ENCODE measurements around the gene HEG1. TPM values are rescaled to one million over a fixed set of nuclear protein-coding genes. Genes with fewer than 3 reads are reported as not detected.
"Not testable (repeated sequence)": the region's sequence is repeated elsewhere in the genome, so short reads cannot be mapped to it uniquely, and the experiment has no call there.

HEG1 gene
- total RNA-seq, 3 donors from 2014 or later (not counting 1 experiment from before 2014, with no cell fraction given) = 52.1 to 83.5 (median 68.1) TPM

DNA sequence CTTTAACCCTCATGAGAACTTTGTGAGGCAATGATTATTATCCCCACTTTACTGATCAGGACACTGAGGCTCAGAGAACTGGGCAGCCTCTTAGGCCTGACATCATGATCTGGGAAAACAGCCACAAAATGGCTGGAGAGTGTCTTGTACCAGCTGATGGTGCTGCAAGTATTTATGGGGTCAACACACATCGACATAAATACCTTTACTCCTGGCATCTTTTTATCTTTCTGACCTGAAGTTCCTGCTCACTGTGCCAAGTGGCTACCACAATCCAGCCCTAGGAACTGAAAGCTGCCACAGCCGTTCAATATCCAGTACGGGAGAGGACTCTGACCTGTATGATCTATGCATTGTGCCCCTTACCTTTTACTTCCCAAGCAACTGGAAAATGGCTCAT is 92.0 kb downstream of the HEG1 start:
- H3K4me3 ChIP-seq (ENCODE audit: low read length) = no peak overlapping the region
- Mint-ChIP-seq H3K36me3 (no peaks in the 10 kb centered on the region), H3K27ac (peak overlapping the region; percentile 5 to 19), H3K27me3 (ENCODE audit: low read depth in 2 of 2) (peaks cover 0 to 2% of the 10 kb centered on the region in 2 donors), H3K4me3 (no peak overlapping the region), H3K4me1 (peaks cover 0 to 8% of the 10 kb centered on the region in 2 donors), H3K9me3 (no peaks in the 10 kb centered on the region)
- intact Hi-C loops (cut with micrococcal nuclease) = no loop called here
- no peaks in the 10 kb centered on the region for H3K9me3 ChIP-seq (ENCODE audit: control insufficient read depth, insufficient read depth, low read length)
- no peak overlapping the region for H3K27ac ChIP-seq (ENCODE audit: low read length)
- ATAC-seq (no peak), DNase-seq (no peak)
- WGBS (ENCODE audit: insufficient coverage) = 52% methylated on average over 3 of the region's 3 CpGs
- TF ChIP-seq, protein P1, sequence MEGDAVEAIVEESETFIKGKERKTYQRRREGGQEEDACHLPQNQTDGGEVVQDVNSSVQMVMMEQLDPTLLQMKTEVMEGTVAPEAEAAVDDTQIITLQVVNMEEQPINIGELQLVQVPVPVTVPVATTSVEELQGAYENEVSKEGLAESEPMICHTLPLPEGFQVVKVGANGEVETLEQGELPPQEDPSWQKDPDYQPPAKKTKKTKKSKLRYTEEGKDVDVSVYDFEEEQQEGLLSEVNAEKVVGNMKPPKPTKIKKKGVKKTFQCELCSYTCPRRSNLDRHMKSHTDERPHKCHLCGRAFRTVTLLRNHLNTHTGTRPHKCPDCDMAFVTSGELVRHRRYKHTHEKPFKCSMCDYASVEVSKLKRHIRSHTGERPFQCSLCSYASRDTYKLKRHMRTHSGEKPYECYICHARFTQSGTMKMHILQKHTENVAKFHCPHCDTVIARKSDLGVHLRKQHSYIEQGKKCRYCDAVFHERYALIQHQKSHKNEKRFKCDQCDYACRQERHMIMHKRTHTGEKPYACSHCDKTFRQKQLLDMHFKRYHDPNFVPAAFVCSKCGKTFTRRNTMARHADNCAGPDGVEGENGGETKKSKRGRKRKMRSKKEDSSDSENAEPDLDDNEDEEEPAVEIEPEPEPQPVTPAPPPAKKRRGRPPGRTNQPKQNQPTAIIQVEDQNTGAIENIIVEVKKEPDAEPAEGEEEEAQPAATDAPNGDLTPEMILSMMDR (IDR thresholded peaks at IDR 0.05) = no peak
- H3K27me3 ChIP-seq (ENCODE audit: control insufficient read depth, insufficient read depth, low read length) = no peaks in the 10 kb centered on the region
- peaks cover 10% of the 10 kb centered on the region for H3K36me3 ChIP-seq (ENCODE audit: control insufficient read depth, insufficient read depth, low read length)
- H3K4me1 ChIP-seq (ENCODE audit: control insufficient read depth, insufficient read depth, low read length) = no peaks in the 10 kb centered on the region

DNA sequence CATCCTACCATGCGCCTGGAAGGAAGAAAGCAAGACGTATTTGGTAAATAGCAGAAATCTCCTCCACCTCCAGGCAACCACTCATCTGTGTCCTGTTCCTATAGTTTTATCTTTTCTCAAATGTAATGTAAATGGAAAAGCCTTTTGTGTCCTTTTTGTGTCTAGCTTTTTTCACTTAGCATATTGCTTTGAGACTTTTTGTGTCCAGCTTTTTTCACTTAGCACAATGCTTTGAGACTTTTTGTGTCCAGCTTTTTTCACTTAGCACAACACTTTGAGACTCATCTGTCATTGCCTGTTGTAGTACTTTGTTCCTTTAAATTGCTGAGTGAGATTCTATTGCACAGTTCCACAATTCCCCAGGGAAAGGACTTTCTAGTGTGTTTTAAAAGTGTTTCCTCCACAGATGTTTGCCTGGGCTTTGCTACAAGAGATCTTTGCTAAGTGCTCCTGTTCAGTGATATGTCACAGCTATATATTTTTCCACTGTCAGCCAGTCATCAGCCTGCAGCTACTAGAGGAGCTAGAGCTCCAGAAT is 93.3 kb downstream of the HEG1 start:
- H3K9me3 ChIP-seq (ENCODE audit: control insufficient read depth, insufficient read depth, low read length) = no peaks in the 10 kb centered on the region
- no peak for ATAC-seq
- no peak overlapping the region for H3K4me3 ChIP-seq (ENCODE audit: low read length)
- intact Hi-C loops (cut with micrococcal nuclease) = no loop called here
- no peaks in the 10 kb centered on the region for H3K27me3 ChIP-seq (ENCODE audit: control insufficient read depth, insufficient read depth, low read length)
- no peaks in the 10 kb centered on the region for H3K4me1 ChIP-seq (ENCODE audit: control insufficient read depth, insufficient read depth, low read length)
- H3K36me3 ChIP-seq (ENCODE audit: control insufficient read depth, insufficient read depth, low read length) = no peaks in the 10 kb centered on the region
- WGBS (ENCODE audit: insufficient coverage) = 75% methylated on average over 1 of the region's 2 CpGs
- no peak overlapping the region for H3K4me3 Mint-ChIP-seq
- no peak for DNase-seq
- no peaks in the 10 kb centered on the region for H3K9me3 Mint-ChIP-seq
- H3K4me1 Mint-ChIP-seq = peaks cover 0 to 4% of the 10 kb centered on the region in 2 donors
- TF ChIP-seq, protein P1 (IDR thresholded peaks at IDR 0.05) = no peak
- H3K27ac ChIP-seq (ENCODE audit: low read length) = no peak overlapping the region
- no peaks in the 10 kb centered on the region for H3K36me3 Mint-ChIP-seq
- no peak overlapping the region for H3K27ac Mint-ChIP-seq
- H3K27me3 Mint-ChIP-seq (ENCODE audit: low read depth in 2 of 2) = peaks cover 0 to 2% of the 10 kb centered on the region in 2 donors

DNA sequence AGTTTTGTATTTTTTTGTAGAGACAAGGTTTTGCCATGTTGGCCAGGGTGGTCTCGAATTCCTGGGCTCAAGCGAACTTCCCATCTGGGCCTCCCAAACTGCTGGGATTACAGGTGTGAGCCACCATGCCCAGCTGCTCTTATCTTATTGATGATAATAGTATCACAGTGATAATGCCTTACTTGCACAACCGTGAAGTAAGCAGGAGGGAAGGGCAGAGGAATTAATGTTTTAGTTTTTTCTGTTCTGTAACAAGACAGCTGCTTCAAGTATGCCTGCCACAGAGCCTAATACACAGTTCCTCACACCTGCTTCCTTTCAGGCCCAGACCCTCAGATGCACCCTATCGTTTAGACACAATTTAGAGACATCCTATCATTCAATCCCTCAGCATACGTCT is 95.1 kb downstream of the HEG1 start:
- Histone ChIP-seq H3K27me3 (ENCODE audit: control insufficient read depth, insufficient read depth, low read length) (no peaks in the 10 kb centered on the region), H3K4me3 (ENCODE audit: low read length) (no peak overlapping the region), H3K4me1 (ENCODE audit: control insufficient read depth, insufficient read depth, low read length) (no peaks in the 10 kb centered on the region), H3K36me3 (ENCODE audit: control insufficient read depth, insufficient read depth, low read length) (no peaks in the 10 kb centered on the region), H3K9me3 (ENCODE audit: control insufficient read depth, insufficient read depth, low read length) (no peaks in the 10 kb centered on the region), H3K27ac (ENCODE audit: low read length) (no peak overlapping the region)
- Mint-ChIP-seq H3K4me3 (no peak overlapping the region), H3K36me3 (no peaks in the 10 kb centered on the region), H3K27me3 (ENCODE audit: low read depth in 2 of 2) (peaks cover 0 to 6% of the 10 kb centered on the region in 2 donors), H3K9me3 (no peaks in the 10 kb centered on the region), H3K4me1 (no peaks in the 10 kb centered on the region), H3K27ac (no peak overlapping the region)
- TF ChIP-seq, protein P1 (IDR thresholded peaks at IDR 0.05) = no peak
- intact Hi-C loops (cut with micrococcal nuclease) = no loop called here
- ATAC-seq = no peak
- no peak for DNase-seq
- WGBS (ENCODE audit: insufficient coverage) = 46% methylated on average over 3 of the region's 5 CpGs

DNA sequence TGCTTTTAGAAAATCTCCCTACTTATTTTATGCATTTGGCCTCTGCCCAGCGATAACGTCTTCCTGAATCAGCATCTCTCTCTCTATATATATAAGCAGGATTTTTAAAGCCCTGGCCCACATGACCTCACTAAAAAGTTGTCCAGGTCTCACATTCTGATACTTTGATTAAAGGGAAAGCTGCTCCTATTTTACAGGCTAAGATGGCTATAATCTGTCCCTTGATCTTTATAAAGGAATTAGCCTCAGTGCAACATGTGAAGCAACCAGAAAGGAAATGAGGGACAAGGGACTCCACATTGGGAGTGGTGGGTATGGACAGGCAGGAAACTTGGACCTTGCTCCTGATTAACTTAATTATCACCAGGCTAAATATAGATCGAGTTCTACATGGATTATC is 95.7 kb downstream of the HEG1 start:
- intact Hi-C loops (cut with micrococcal nuclease) = no loop called here
- H3K27ac Mint-ChIP-seq = no peak overlapping the region
- TF ChIP-seq, protein P1 (IDR thresholded peaks at IDR 0.05) = no peak
- ATAC-seq (no peak), DNase-seq (no peak)
- H3K4me3 Mint-ChIP-seq = no peak overlapping the region
- H3K36me3 ChIP-seq (ENCODE audit: control insufficient read depth, insufficient read depth, low read length) = no peaks in the 10 kb centered on the region
- no peaks in the 10 kb centered on the region for H3K36me3 Mint-ChIP-seq
- H3K27ac ChIP-seq (ENCODE audit: low read length) = no peak overlapping the region
- no peaks in the 10 kb centered on the region for H3K4me1 Mint-ChIP-seq
- H3K4me3 ChIP-seq (ENCODE audit: low read length) = no peak overlapping the region
- H3K9me3 ChIP-seq (ENCODE audit: control insufficient read depth, insufficient read depth, low read length) = no peaks in the 10 kb centered on the region
- peaks cover 4 to 8% of the 10 kb centered on the region in 2 donors for H3K27me3 Mint-ChIP-seq (ENCODE audit: low read depth in 2 of 2)
- H3K27me3 ChIP-seq (ENCODE audit: control insufficient read depth, insufficient read depth, low read length) = no peaks in the 10 kb centered on the region
- no peaks in the 10 kb centered on the region for H3K9me3 Mint-ChIP-seq
- no peaks in the 10 kb centered on the region for H3K4me1 ChIP-seq (ENCODE audit: control insufficient read depth, insufficient read depth, low read length)
- whole genome bisulfite sequencing (ENCODE audit: insufficient coverage) = 100% methylated on average over 2 of the region's 3 CpGs

DNA sequence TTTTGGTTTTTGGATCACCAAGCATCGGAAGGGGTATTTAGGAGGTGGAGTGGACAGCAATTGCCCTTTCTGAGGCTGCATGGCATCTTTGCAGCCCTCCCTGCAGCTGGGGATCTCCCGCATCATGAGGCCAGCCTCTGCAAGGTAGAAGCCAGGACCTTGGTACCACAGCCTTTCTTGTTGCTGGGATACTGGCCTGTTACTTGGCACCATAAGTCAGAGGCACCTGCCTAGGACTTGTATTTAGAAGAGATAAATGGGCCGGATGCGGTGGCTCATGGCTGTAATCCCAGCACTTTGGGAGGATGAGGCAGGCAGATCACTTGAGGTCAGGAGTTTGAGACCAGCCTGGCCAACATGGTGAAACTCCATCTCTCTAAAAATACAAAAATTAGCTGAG is 97.8 kb downstream of the HEG1 start:
- ATAC-seq; H3K27me3 ChIP-seq (ENCODE audit: control insufficient read depth, insufficient read depth, low read length); H3K36me3 Mint-ChIP-seq; DNase-seq; H3K27ac Mint-ChIP-seq; H3K4me3 Mint-ChIP-seq; intact Hi-C loops (cut with micrococcal nuclease); H3K9me3 Mint-ChIP-seq; H3K36me3 ChIP-seq (ENCODE audit: control insufficient read depth, insufficient read depth, low read length); H3K4me3 ChIP-seq (ENCODE audit: low read length); H3K9me3 ChIP-seq (ENCODE audit: control insufficient read depth, insufficient read depth, low read length); H3K27ac ChIP-seq (ENCODE audit: low read length); H3K4me1 Mint-ChIP-seq; H3K4me1 ChIP-seq (ENCODE audit: control insufficient read depth, insufficient read depth, low read length): not testable (repeated sequence)
- peaks cover 12 to 22% of the 10 kb centered on the region in 2 donors for H3K27me3 Mint-ChIP-seq (ENCODE audit: low read depth in 2 of 2)
- WGBS (ENCODE audit: insufficient coverage) = 99% methylated on average over 4 of the region's 4 CpGs

Data from natural killer cell (primary cell).